ENCODE results near the gene ZSWIM3. TPM values are rescaled to one million over a fixed set of nuclear protein-coding genes. Genes with fewer than 3 reads are reported as not detected.

Gene ZSWIM3
- total and polyA plus RNA-seq, 2 of the 13 experiments (the other 11 are each of a cell fraction or from before 2014, with no cell fraction given), result 5.2 to 5.8 TPM

DNA sequence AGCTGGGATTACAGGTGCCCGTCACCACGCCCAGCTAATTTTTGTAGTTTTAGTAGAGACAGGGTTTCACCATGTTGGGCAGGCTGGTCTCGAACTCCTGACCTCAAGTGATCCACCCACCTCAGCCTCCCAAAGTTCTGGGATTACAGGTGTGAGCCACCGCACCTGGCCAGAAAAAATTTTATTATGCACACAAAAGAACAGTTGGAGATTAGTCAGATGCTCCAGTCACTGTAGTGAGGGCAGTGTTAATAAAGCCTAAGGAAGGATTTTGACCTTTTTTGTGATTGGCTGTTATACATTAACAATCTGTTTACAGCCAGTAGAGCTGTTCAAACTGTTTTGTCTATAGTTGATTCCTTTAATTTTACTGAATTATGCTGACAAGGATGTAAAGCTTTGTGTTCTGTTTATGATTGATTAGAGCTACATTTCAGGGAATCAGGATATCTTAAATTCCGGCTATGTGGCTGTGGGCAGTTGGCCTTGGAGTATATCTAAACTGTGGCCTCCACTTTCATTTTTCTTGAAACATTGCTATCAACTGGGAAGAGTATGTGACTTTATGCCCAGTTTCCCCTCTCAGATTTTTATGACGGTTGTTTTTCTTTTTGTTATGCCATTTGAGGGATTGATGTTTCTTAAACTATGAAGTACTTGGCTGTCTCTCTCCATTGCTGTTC lies 9.9 kb downstream of the ZSWIM3 start (continued):
- TF ChIP-seq, protein P1, sequence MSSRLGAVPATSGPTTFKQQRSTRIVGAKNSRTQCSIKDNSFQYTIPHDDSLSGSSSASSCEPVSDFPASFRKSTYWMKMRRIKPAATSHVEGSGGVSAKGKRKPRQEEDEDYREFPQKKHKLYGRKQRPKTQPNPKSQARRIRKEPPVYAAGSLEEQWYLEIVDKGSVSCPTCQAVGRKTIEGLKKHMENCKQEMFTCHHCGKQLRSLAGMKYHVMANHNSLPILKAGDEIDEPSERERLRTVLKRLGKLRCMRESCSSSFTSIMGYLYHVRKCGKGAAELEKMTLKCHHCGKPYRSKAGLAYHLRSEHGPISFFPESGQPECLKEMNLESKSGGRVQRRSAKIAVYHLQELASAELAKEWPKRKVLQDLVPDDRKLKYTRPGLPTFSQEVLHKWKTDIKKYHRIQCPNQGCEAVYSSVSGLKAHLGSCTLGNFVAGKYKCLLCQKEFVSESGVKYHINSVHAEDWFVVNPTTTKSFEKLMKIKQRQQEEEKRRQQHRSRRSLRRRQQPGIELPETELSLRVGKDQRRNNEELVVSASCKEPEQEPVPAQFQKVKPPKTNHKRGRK (CRISPR knock-in tag; IDR thresholded peaks at IDR 0.05), result no peak
- TF ChIP-seq HDAC1 (CRISPR knock-in tag; IDR thresholded peaks at IDR 0.05) (0 out of 2 replicates have a peak, but pooled peaks have one; percentile 38), RELA (CRISPR knock-in tag; IDR thresholded peaks at IDR 0.05) (no peak), ISL2 (CRISPR knock-in tag; IDR thresholded peaks at IDR 0.05) (0 out of 2 replicates have a peak, but pooled peaks have one; percentile 20), RCOR2 (CRISPR knock-in tag; IDR thresholded peaks at IDR 0.05) (no peak), PTBP1 (IDR thresholded peaks at IDR 0.05; ENCODE audit: low read depth, low read length, poor library complexity, severe bottlenecking) (no peak), SMC3 (IDR thresholded peaks at IDR 0.05; ENCODE audit: low read length) (no peak), ZFP36L1 (CRISPR knock-in tag; IDR thresholded peaks at IDR 0.05) (no peak), SALL1 (CRISPR knock-in tag; IDR thresholded peaks at IDR 0.05) (peak; percentile 41; the same call in 1 of the 2 replicates), ZNF546 (CRISPR knock-in tag; conservative IDR thresholded peaks at IDR 0.05) (no peak), SRF (IDR thresholded peaks at IDR 0.05; ENCODE audit: low read depth, low read length) (no peak), MAFK (conservative IDR thresholded peaks at IDR 0.05 in 1 of 2, IDR thresholded peaks at IDR 0.05 in 1 of 2; ENCODE audit: low read length in 2 of 2) (peak; percentile 75 to 78), KAT2B (IDR thresholded peaks at IDR 0.05; ENCODE audit: borderline replicate concordance, low read depth, low read length) (no peak), NFE2L1 (CRISPR knock-in tag; IDR thresholded peaks at IDR 0.05; ENCODE audit: borderline replicate concordance) (no peak), NR2F6 (IDR thresholded peaks at IDR 0.05) (no peak), NR2F6 (CRISPR knock-in tag; IDR thresholded peaks at IDR 0.05) (0 out of 2 replicates have a peak, but pooled peaks have one; percentile 15), NFYC (CRISPR knock-in tag; IDR thresholded peaks at IDR 0.05) (0 out of 2 replicates have a peak, but pooled peaks have one; percentile 7), MAFF (IDR thresholded peaks at IDR 0.05; ENCODE audit: low read depth, low read length) (peak; percentile 77), SOX13 (IDR thresholded peaks at IDR 0.05) (no peak), SOX13 (CRISPR knock-in tag; conservative IDR thresholded peaks at IDR 0.05 in 1 of 2, IDR thresholded peaks at IDR 0.05 in 1 of 2) (peak in 1 of 2 experiments; percentile 59; a peak in 1 of 4 replicates), STAG1 (CRISPR knock-in tag; IDR thresholded peaks at IDR 0.05) (no peak), FOXP1 (IDR thresholded peaks at IDR 0.05) (no peak), FOXP1 (CRISPR knock-in tag; IDR thresholded peaks at IDR 0.05) (0 out of 2 replicates have a peak, but pooled peaks have one; percentile 6), ADNP (CRISPR knock-in tag; IDR thresholded peaks at IDR 0.05) (peak; percentile 76; the same call in 1 of the 2 replicates), HOXA3 (CRISPR knock-in tag; IDR thresholded peaks at IDR 0.05) (0 out of 2 replicates have a peak, but pooled peaks have one; percentile 15), TBL1XR1 (IDR thresholded peaks at IDR 0.05; ENCODE audit: borderline replicate concordance, low read length, partially characterized antibody) (no peak), HNF4A (CRISPR knock-in tag; IDR thresholded peaks at IDR 0.05) (peak; percentile 28; the same call in 1 of the 2 replicates), NBN (conservative IDR thresholded peaks at IDR 0.05) (no peak)
- TF ChIP-seq, protein P2, sequence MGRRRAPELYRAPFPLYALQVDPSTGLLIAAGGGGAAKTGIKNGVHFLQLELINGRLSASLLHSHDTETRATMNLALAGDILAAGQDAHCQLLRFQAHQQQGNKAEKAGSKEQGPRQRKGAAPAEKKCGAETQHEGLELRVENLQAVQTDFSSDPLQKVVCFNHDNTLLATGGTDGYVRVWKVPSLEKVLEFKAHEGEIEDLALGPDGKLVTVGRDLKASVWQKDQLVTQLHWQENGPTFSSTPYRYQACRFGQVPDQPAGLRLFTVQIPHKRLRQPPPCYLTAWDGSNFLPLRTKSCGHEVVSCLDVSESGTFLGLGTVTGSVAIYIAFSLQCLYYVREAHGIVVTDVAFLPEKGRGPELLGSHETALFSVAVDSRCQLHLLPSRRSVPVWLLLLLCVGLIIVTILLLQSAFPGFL (CRISPR knock-in tag; IDR thresholded peaks at IDR 0.05), result no peak
- TF ChIP-seq, protein P3, sequence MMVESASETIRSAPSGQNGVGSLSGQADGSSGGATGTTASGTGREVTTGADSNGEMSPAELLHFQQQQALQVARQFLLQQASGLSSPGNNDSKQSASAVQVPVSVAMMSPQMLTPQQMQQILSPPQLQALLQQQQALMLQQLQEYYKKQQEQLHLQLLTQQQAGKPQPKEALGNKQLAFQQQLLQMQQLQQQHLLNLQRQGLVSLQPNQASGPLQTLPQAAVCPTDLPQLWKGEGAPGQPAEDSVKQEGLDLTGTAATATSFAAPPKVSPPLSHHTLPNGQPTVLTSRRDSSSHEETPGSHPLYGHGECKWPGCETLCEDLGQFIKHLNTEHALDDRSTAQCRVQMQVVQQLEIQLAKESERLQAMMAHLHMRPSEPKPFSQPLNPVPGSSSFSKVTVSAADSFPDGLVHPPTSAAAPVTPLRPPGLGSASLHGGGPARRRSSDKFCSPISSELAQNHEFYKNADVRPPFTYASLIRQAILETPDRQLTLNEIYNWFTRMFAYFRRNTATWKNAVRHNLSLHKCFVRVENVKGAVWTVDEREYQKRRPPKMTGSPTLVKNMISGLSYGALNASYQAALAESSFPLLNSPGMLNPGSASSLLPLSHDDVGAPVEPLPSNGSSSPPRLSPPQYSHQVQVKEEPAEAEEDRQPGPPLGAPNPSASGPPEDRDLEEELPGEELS (CRISPR knock-in tag; IDR thresholded peaks at IDR 0.05), result peak; percentile 45

Measured in HepG2 (cell line).